CD14-positive monocyte (primary cell): ENCODE measurements around the gene NKX1-2. TPM values are rescaled to one million over a fixed set of nuclear protein-coding genes. Genes with fewer than 3 reads are reported as not detected.

Experiments used
- DNase-seq, 3 donors: peaks; one replicate each; pipeline ENCODE4 v3.0.0-alpha.2; 2011 to 2022
- H2AFZ ChIP-seq: 2 replicates; pipeline ENCODE4 v1.6.0; 2012; ENCODE audit warnings: mild to moderate bottlenecking, low read depth, low read length, inconsistent platforms; ENCODE audit not compliant: insufficient read depth, poor library complexity, severe bottlenecking
- H3K27ac ChIP-seq, 2 donors: 1 replicate in 1 of 2; 2 replicates in 1 of 2; pipeline ENCODE4 v1.5.1; 2012 to 2013; ENCODE audit warnings: low read length in 2 of 2, control low read depth in 1 of 2, inconsistent platforms in 1 of 2, low read depth in 1 of 2, mild to moderate bottlenecking in 1 of 2
- H3K27me3 ChIP-seq, 2 donors: one replicate each; pipeline versions ENCODE4 v1.6.0 to v1.6.1; 2011 to 2013; ENCODE audit warnings: low read length in 2 of 2; ENCODE audit not compliant: control insufficient read depth in 2 of 2, insufficient read depth in 2 of 2
- H3K36me3 ChIP-seq, 2 donors: replicated peaks in 1 of 2; 1 replicate in 1 of 2; 2 replicates in 1 of 2; pipeline versions ENCODE4 v1.5.1 to v1.6.1; 2012 to 2013; ENCODE audit warnings: low read length in 2 of 2, control low read depth in 1 of 2, inconsistent platforms in 1 of 2, mild to moderate bottlenecking in 1 of 2; ENCODE audit not compliant: insufficient read depth in 2 of 2, control insufficient read depth in 1 of 2
- H3K4me1 ChIP-seq, 2 donors: 1 replicate in 1 of 2; 2 replicates in 1 of 2; pipeline versions ENCODE4 v1.5.1 to v1.6.1; 2012 to 2013; ENCODE audit warnings: low read length in 2 of 2, control low read depth in 1 of 2, inconsistent platforms in 1 of 2, mild to moderate bottlenecking in 1 of 2, moderate library complexity in 1 of 2; ENCODE audit not compliant: insufficient read depth in 2 of 2, control insufficient read depth in 1 of 2
- H3K4me2 ChIP-seq: replicated peaks from 2 replicates; pipeline ENCODE3; 2012; ENCODE audit warnings: low read length, moderate library complexity, mild to moderate bottlenecking; ENCODE audit not compliant: poor library complexity, severe bottlenecking; ENCODE audit errors: extremely low read depth
- H3K4me3 ChIP-seq, 3 experiments: fragments of 200-600 bp in 1 of 3; sonication (generic) in 1 of 3; replicated peaks in 1 of 3; 1 replicate in 2 of 3; 2 replicates in 1 of 3; pipeline ENCODE4 v1.5.1; 2011 to 2013; ENCODE audit warnings: low read length in 3 of 3, mild to moderate bottlenecking in 3 of 3, control low read depth in 2 of 3, low read depth in 2 of 3, inconsistent platforms in 1 of 3, moderate library complexity in 1 of 3
- H3K79me2 ChIP-seq: 2 replicates; pipeline ENCODE4 v1.6.0; 2012; ENCODE audit warnings: mild to moderate bottlenecking, control low read depth, inconsistent platforms, low read length, moderate library complexity; ENCODE audit not compliant: insufficient read depth
- H3K9ac ChIP-seq: 2 replicates; pipeline ENCODE4 v1.6.0; 2017; ENCODE audit warnings: low read length, mild to moderate bottlenecking; ENCODE audit not compliant: insufficient read depth, poor library complexity, severe bottlenecking
- H3K9me3 ChIP-seq, 2 donors: replicated peaks in 1 of 2; 1 replicate in 1 of 2; 2 replicates in 1 of 2; pipeline versions ENCODE4 v1.5.1 to v1.6.1; 2012 to 2013; ENCODE audit warnings: low read length in 2 of 2, control low read depth in 1 of 2; ENCODE audit not compliant: control insufficient read depth in 1 of 2, insufficient read depth in 1 of 2
- H4K20me1 ChIP-seq: 2 replicates; pipeline ENCODE4 v1.6.0; 2012; ENCODE audit warnings: mild to moderate bottlenecking, low read length, control low read depth, moderate library complexity; ENCODE audit not compliant: insufficient read depth
- H3K27ac Mint-ChIP-seq, 7 donors: one replicate each; pipeline ENCODE4 v1.8.0; 2020; ENCODE audit warnings: mild to moderate bottlenecking in 7 of 7, mixed read lengths in 7 of 7, moderate library complexity in 6 of 7, inconsistent platforms in 2 of 7
- H3K27me3 Mint-ChIP-seq, 3 donors: one replicate each; pipeline ENCODE4 v1.8.0; 2021 to 2022; ENCODE audit warnings: low read depth in 3 of 3, mild to moderate bottlenecking in 3 of 3, mixed read lengths in 3 of 3, moderate library complexity in 3 of 3, inconsistent platforms in 1 of 3
- H3K36me3 Mint-ChIP-seq, 2 donors: one replicate each; pipeline ENCODE4 v1.8.0; 2020; ENCODE audit warnings: mixed read lengths in 2 of 2, inconsistent platforms in 1 of 2, mild to moderate bottlenecking in 1 of 2
- H3K4me1 Mint-ChIP-seq: one replicate; pipeline ENCODE4 v1.8.0; 2020; ENCODE audit warnings: mild to moderate bottlenecking, mixed read lengths
- H3K4me3 Mint-ChIP-seq, 2 donors: one replicate each; pipeline ENCODE4 v1.8.0; 2020; ENCODE audit warnings: mild to moderate bottlenecking in 2 of 2, mixed read lengths in 2 of 2, moderate library complexity in 1 of 2
- H3K9me3 Mint-ChIP-seq, 7 donors: one replicate each; pipeline ENCODE4 v1.8.0; 2020 to 2022; ENCODE audit warnings: mixed read lengths in 7 of 7, mild to moderate bottlenecking in 6 of 7, moderate library complexity in 6 of 7, inconsistent platforms in 2 of 7
- WGBS: methylation state at CpG from one replicate; pipeline ENCODE4 v1.1.5; 2013; ENCODE audit warnings: missing lambda C conversion rate; ENCODE audit not compliant: insufficient coverage; 5-methylcytosine and 5-hydroxymethylcytosine counted together
- intact Hi-C, 2 donors: fragments of 100-400 bp; cut with micrococcal nuclease; formaldehyde crosslinking; loops; one replicate each; pipeline versions ENCODE4 v1.15.0 to v1.15.1; 2023
- polyA plus RNA-seq, 3 donors: library from polyadenylated mRNA; depleted of rRNA in 1 of 3; unstranded in 2 of 3; stranded (reverse) in 1 of 3; fragments of 300-500 nt in 2 of 3; fragments of >200 nt in 1 of 3; fragmentation: Illumina TruSeq in 2 of 3; gene quantifications; 1 replicate in 2 of 3; 2 replicates in 1 of 3; pipeline ENCODE4 v1.2.3, GENCODE V29; 2012 to 2021
- TF ChIP-seq, protein P1 (sequence below): fragments of 200-600 bp; IDR thresholded peaks from one replicate; pipeline ENCODE4 v1.8.0; 2022; ENCODE audit warnings: antibody characterized with exemption, mild to moderate bottlenecking

Gene NKX1-2
- polyA plus RNA-seq, 3 donors: not detected

DNA sequence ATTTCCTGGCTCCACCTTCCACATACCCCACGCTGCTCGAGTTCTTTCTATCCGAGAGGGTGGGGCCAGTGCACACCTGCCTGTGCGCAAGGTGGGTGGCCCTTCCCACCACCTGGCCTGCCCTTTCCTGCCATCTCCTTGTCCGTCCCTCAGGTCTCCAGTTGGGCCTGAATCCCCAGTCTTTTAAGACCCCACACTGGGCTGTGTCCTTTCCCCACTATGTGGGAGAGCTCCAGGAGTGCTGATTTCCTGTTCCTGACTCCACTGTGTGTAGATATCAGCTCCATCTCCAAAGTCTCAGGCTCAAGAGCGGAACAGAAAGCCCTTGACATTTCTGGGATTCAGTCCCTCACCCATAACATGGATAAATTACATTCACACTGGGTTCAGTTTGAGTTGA is 31.9 kb upstream of the NKX1-2 start:
- Mint-ChIP-seq H3K9me3 (peaks cover 0 to 12% (median 6%) of the 10 kb centered on the region in 7 donors), H3K27ac (peak overlapping the region in 2 of 7 donors; percentile 30 to 50), H3K4me3 (no peak overlapping the region), H3K27me3 (peaks cover 0 to 3% (median 0%) of the 10 kb centered on the region in 3 donors), H3K36me3 (peaks cover 8 to 18% of the 10 kb centered on the region in 2 donors), H3K4me1 (no peaks in the 10 kb centered on the region)
- Histone ChIP-seq H2AFZ (no peak overlapping the region), H3K27me3 (no peaks in the 10 kb centered on the region), H3K36me3 (no peaks in the 10 kb centered on the region), H3K79me2 (no peaks in the 10 kb centered on the region), H3K4me3 (no peak overlapping the region), H4K20me1 (no peaks in the 10 kb centered on the region), H3K27ac (no peak overlapping the region), H3K9me3 (peaks cover 3 to 4% of the 10 kb centered on the region in 2 donors), H3K4me1 (no peaks in the 10 kb centered on the region), H3K9ac (no peak overlapping the region), H3K4me2 (no peak overlapping the region)
- TF ChIP-seq, protein P1, sequence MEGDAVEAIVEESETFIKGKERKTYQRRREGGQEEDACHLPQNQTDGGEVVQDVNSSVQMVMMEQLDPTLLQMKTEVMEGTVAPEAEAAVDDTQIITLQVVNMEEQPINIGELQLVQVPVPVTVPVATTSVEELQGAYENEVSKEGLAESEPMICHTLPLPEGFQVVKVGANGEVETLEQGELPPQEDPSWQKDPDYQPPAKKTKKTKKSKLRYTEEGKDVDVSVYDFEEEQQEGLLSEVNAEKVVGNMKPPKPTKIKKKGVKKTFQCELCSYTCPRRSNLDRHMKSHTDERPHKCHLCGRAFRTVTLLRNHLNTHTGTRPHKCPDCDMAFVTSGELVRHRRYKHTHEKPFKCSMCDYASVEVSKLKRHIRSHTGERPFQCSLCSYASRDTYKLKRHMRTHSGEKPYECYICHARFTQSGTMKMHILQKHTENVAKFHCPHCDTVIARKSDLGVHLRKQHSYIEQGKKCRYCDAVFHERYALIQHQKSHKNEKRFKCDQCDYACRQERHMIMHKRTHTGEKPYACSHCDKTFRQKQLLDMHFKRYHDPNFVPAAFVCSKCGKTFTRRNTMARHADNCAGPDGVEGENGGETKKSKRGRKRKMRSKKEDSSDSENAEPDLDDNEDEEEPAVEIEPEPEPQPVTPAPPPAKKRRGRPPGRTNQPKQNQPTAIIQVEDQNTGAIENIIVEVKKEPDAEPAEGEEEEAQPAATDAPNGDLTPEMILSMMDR: no peak
- DNase-seq: no peak
- WGBS: 85% methylated on average over 5 of the region's 6 CpGs
- intact Hi-C loops: no loop called here

DNA sequence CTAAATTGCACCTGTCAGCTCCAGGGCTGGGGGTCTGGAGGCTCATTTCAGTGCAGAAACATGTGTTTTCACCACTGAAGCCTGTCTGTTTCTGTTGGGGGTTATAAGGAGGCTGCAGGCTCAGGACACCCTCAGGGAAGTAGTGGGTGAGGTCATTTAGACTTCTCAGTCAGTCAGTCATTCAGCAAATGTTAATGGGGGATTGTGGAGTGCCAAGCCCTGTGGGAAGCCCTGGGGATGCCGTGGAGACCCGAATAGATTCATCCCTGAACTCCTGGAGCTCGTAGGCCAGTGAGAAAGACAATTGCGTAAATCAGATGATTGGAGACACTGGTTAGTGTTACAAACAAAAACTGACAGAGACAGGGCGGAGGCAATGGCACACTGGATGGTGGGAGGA is 31.0 kb upstream of the NKX1-2 start:
- H3K27ac Mint-ChIP-seq: no peak overlapping the region

More for the DNA sequence above, 31.0 kb upstream of the NKX1-2 start:
- no peaks in the 10 kb centered on the region for H3K27me3 ChIP-seq
- DNase-seq: no peak
- H3K9ac ChIP-seq: no peak overlapping the region
- Mint-ChIP-seq H3K9me3 (peaks cover 0 to 5% (median 0%) of the 10 kb centered on the region in 7 donors), H3K27me3 (peaks cover 0 to 5% (median 0%) of the 10 kb centered on the region in 3 donors), H3K4me3 (no peak overlapping the region), H3K36me3 (peaks cover 3 to 14% of the 10 kb centered on the region in 2 donors), H3K4me1 (no peaks in the 10 kb centered on the region)
- no peaks in the 10 kb centered on the region for H3K36me3 ChIP-seq
- H2AFZ ChIP-seq: no peak overlapping the region
- TF ChIP-seq, protein P1: no peak
- no peaks in the 10 kb centered on the region for H3K9me3 ChIP-seq
- H3K79me2 ChIP-seq: no peaks in the 10 kb centered on the region
- H4K20me1 ChIP-seq: no peaks in the 10 kb centered on the region
- no peak overlapping the region for H3K27ac ChIP-seq
- no peaks in the 10 kb centered on the region for H3K4me1 ChIP-seq
- 93% methylated on average over 3 of the region's 5 CpGs for WGBS
- H3K4me3 ChIP-seq: no peak overlapping the region
- intact Hi-C loops: no loop called here
- no peak overlapping the region for H3K4me2 ChIP-seq
